Measurements from ENCODE around the gene OASL. TPM values are rescaled to one million over a fixed set of nuclear protein-coding genes. Genes with fewer than 3 reads are reported as not detected.

OASL gene
- total and polyA plus RNA-seq, 12 donors: 0.06 to 1.9 (median 0.56) TPM; not detected in 1

DNA sequence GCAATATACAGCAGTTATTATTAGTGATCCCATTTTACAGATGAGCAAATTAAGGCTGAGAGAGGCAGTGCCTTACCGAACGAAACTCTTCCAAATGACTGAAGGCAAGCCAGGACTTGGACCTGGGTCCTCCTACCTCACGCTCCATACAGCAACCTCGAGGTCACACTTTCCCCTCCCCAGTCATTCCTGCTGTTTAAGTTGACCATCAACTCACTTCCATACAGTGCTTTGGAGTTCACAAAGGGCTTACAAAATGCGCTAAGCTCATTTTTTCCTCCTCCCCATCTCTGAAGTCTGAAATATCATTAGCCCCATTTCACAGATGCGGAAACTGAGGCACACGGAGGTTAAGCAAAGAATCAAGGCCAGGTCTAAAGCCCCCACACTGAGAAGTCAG is 56.4 kb downstream of the OASL start:
- intact Hi-C loops (cut with DNase I): no loop called here
- TF ChIP-seq POLR2A (IDR thresholded peaks at IDR 0.05): no peak
- TF ChIP-seq, protein P1, sequence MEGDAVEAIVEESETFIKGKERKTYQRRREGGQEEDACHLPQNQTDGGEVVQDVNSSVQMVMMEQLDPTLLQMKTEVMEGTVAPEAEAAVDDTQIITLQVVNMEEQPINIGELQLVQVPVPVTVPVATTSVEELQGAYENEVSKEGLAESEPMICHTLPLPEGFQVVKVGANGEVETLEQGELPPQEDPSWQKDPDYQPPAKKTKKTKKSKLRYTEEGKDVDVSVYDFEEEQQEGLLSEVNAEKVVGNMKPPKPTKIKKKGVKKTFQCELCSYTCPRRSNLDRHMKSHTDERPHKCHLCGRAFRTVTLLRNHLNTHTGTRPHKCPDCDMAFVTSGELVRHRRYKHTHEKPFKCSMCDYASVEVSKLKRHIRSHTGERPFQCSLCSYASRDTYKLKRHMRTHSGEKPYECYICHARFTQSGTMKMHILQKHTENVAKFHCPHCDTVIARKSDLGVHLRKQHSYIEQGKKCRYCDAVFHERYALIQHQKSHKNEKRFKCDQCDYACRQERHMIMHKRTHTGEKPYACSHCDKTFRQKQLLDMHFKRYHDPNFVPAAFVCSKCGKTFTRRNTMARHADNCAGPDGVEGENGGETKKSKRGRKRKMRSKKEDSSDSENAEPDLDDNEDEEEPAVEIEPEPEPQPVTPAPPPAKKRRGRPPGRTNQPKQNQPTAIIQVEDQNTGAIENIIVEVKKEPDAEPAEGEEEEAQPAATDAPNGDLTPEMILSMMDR (IDR thresholded peaks at IDR 0.05): no peak
- no peak overlapping the region for H3K4me3 ChIP-seq
- no peaks in the 10 kb centered on the region for H3K36me3 ChIP-seq (replicated peaks in 1 of 2)
- H3K27me3 ChIP-seq: no peaks in the 10 kb centered on the region
- H3K4me1 ChIP-seq (replicated peaks in 1 of 2): no peaks in the 10 kb centered on the region
- H3K27ac ChIP-seq: no peak overlapping the region
- no peak for DNase-seq
- H3K9me3 ChIP-seq (replicated peaks in 1 of 3): no peaks in the 10 kb centered on the region
- 79 to 81% (median 81%) methylated on average over 6 to 7 of the region's 7 CpGs for WGBS, 4 donors

DNA sequence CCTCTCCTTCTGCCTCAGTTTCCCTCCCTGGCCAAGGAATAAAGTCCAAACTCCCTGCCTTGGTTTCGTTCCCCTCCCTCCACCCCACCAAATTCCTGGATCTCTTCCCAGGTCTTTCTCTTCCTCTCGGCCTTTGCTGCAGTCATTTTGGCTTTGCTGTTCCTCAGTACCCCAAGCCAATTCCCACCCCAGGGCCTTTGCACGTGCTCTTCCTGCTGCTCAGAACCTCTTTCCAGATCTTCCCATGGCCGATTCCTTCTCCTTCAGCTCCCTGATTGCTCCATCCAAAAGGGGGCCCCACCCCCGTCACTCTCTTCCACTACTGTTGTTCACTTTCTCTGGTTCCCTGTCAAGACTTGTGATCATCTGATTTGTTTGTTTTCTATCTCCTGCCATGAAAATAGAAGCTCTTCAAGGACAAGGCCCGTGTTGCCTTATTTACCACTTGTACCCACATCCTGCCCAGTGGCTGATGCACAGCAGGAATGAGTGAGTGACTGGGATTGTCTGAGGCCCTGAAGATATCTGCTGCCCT is 57.6 kb downstream of the OASL start:
- H3K36me3 ChIP-seq (replicated peaks in 1 of 2): no peaks in the 10 kb centered on the region
- H3K4me3 ChIP-seq: no peak overlapping the region
- no peak for DNase-seq
- WGBS, 4 donors: 58 to 76% (median 73%) methylated on average over 5 to 6 of the region's 6 CpGs
- TF ChIP-seq, protein P1 (IDR thresholded peaks at IDR 0.05): no peak
- TF ChIP-seq POLR2A (IDR thresholded peaks at IDR 0.05): no peak
- intact Hi-C loops (cut with DNase I): no loop called here
- no peaks in the 10 kb centered on the region for H3K9me3 ChIP-seq (replicated peaks in 1 of 3)
- H3K27ac ChIP-seq: no peak overlapping the region
- H3K27me3 ChIP-seq: no peaks in the 10 kb centered on the region
- H3K4me1 ChIP-seq (replicated peaks in 1 of 2): no peaks in the 10 kb centered on the region

DNA sequence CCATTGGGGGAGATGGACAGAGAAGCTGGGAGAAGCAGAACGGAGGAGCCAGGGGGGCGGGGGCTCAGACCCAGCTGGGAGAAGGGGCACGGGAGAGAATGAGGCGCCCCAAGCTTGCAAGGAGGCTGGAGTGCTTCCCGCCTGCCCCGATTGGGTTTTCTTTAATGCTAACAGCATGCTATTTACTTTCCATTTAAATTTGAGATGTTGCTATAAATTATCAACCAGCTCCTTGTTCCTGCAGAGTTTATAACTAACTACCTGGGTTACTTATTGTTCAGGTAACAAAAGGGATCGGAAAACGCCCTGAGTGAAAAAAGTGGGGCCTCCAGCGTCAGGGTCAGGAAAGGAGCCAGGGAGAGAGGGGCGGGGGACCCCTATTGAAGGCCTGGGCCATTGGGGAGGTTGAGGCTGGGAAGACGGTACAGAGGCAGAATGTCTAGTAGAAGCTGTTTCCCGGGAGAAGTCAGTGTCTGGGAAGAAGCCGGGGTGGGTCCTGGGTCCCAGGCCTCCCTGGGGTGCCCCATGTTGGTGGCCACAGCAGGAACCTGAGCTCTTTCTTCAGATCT is 58.2 kb downstream of the OASL start:
- H3K36me3 ChIP-seq (replicated peaks in 1 of 2): no peaks in the 10 kb centered on the region
- no peak for TF ChIP-seq POLR2A (IDR thresholded peaks at IDR 0.05)
- TF ChIP-seq, protein P1 (IDR thresholded peaks at IDR 0.05): no peak
- H3K9me3 ChIP-seq (replicated peaks in 1 of 3): no peaks in the 10 kb centered on the region
- H3K27ac ChIP-seq: no peak overlapping the region
- no peak overlapping the region for H3K4me3 ChIP-seq
- intact Hi-C loops (cut with DNase I): no loop called here
- 77 to 84% (median 82%) methylated on average over 13 of the region's 13 CpGs for WGBS, 4 donors
- DNase-seq: no peak
- no peaks in the 10 kb centered on the region for H3K27me3 ChIP-seq
- no peaks in the 10 kb centered on the region for H3K4me1 ChIP-seq (replicated peaks in 1 of 2)

DNA sequence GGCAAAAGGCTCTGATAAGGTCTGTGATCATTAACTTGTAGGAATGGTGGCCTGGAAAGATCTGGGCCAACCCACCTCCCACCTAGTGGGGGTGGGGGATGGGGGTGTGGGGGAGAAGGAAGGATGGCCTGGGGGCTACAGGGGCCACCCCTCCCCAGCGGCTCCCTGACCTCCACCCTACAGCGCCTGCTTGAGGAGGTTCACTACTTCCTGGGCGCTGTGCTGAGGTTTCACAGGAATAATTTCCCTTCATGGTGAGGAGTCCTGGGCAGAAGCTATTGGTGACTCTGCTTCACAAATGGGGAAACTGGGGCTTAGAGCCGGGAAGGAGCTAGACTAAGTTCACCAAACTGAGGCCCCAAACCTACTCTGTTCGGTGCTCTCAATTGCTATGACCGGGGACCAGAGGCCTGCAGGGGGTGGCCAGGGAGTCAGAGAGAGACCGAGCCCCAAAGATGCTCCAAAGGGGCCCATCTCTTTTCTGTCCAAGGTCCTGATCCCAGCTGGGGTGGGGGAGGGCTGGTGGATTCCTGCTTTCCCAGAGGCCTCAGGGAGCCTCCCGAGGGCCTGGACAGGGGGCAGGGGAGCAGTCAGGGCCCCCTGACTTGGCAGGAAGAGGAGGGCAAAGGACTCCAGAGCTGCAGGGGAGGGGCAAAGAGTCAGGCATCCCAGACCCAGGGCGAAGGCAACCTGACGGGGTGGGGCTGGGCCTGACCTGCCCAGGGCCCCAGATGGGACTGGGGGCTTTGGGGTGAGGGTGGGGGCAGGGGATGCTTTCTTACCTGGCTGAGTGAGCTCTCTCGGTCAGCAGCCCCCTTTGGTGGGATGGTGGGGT is 59.0 kb downstream of the OASL start:
- intact Hi-C loops (cut with DNase I): loop anchor here (10.0 kb wide), 3 partner anchors 225 to 395 kb away; partner anchors contain the start of genes CABP1 (in 2 of the 2) and POP5 (in 1 of the 2)
- Histone ChIP-seq H3K27me3 (no peaks in the 10 kb centered on the region), H3K4me3 (no peak overlapping the region), H3K36me3 (replicated peaks in 1 of 2) (no peaks in the 10 kb centered on the region), H3K4me1 (replicated peaks in 1 of 2) (no peaks in the 10 kb centered on the region), H3K27ac (no peak overlapping the region), H3K9me3 (replicated peaks in 1 of 3) (no peaks in the 10 kb centered on the region)
- WGBS, 4 donors: 65 to 81% (median 78%) methylated on average over 7 to 11 of the region's 11 CpGs
- DNase-seq: no peak
- TF ChIP-seq, protein P1 (IDR thresholded peaks at IDR 0.05): no peak
- no peak for TF ChIP-seq POLR2A (IDR thresholded peaks at IDR 0.05)
